ENCODE results near the gene CSNK1G3.
"Not testable (repeated sequence)": the region's sequence is repeated elsewhere in the genome, so short reads cannot be mapped to it uniquely, and the experiment has no call there.

Gene CSNK1G3

DNA sequence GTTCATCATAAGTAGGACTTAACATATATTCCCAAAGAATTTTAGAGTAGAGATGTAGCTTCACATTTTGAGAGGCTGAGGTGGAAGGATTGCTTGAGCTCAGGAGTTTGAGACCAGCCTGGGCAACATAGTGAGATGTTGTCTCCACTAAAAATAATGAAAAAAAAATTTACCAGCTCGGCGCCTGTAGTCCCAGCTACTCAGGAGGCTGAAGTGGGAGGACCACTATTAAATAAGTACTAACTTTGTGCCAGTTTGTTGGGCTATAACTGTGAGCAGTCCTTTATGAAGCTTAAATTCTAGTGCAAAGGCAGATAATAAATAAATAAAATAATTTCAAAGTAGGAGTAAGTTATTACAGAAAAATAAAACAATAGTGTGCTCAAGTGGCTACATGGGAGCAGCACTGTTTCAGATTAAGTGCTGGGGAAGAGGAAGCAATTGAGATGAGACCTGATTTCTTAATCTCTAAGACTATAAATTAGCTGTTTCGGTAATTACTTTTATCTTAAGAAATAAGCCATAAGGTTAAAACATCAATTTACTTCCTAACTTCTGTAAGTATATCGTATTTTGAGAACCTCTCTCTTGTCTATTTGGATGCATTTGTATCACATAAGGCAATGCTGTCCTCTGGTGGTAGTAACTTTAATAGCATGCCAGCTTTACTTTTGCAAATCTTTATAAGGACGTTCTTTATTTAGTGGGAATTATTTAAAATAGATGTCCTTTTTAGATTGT lies 98.9 kb downstream of the CSNK1G3 start:
- peak; percentile 98 for TF ChIP-seq CTCF (conservative IDR thresholded peaks at IDR 0.05)
- H3K27ac ChIP-seq: no peak overlapping the region

- H3K27ac ChIP-seq: no peak overlapping the region
- peak; percentile 68 for TF ChIP-seq CTCF (conservative IDR thresholded peaks at IDR 0.05)
These were observed 99.4 kb downstream of the CSNK1G3 start for GRCh38 chr5:123611406-123611709.

GRCh38 chr5:123617561-123617960 lies 105.6 kb downstream of the CSNK1G3 start:
- no peak overlapping the region for H3K27ac ChIP-seq
- no peak for TF ChIP-seq CTCF (conservative IDR thresholded peaks at IDR 0.05)

GRCh38 chr5:123626051-123626450 lies 114.1 kb downstream of the CSNK1G3 start:
- TF ChIP-seq CTCF (conservative IDR thresholded peaks at IDR 0.05): no peak
- no peak overlapping the region for H3K27ac ChIP-seq

DNA sequence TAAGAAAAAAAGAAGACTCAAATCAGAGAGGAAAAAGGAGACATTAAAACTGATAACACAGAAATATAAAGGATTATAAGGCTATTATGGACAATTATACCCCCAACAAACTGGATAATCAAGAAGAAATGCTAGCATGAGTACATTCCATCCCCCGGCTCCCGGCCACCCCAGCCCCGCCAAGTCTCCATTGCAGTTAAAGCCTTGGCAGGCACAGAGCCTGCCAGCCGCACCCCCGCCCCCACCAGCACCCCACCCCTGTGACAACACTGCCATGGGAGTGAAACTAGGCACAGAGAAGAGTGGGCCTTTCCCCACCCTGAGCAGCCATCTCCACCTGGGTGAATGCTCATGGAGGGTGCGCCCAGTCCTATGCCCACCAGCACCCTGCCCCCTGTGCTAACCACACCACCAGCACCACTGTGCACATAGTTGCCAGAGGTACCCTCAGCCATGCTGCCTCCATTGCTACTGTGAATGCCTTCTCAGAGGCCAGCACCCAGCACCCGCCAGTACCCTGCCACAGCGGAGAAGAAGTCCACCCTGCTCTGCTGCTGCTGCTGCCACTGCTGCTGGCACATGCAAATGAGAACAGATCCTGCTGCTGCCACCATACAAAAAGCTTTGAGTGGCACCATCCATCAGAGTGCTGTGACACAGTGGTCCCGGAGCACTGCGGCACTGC lies 117.0 kb downstream of the CSNK1G3 start:
- no peak for TF ChIP-seq CTCF (conservative IDR thresholded peaks at IDR 0.05)
- H3K27ac ChIP-seq: no peak overlapping the region

GRCh38 chr5:123636006-123636405 lies 124.0 kb downstream of the CSNK1G3 start:
- no peak for TF ChIP-seq CTCF (conservative IDR thresholded peaks at IDR 0.05)
- no peak overlapping the region for H3K27ac ChIP-seq

GRCh38 chr5:123637028-123637427 lies 125.1 kb downstream of the CSNK1G3 start:
- not testable (repeated sequence) for H3K27ac ChIP-seq

GRCh38 chr5:123639244-123639643 lies 127.3 kb downstream of the CSNK1G3 start:
- TF ChIP-seq CTCF (conservative IDR thresholded peaks at IDR 0.05): no peak
- H3K27ac ChIP-seq: no peak overlapping the region

Data from VCaP (cell line).